K562 (cell line): ENCODE results near the gene SLIRP. TPM values are rescaled to one million over a fixed set of nuclear protein-coding genes. Genes with fewer than 3 reads are reported as not detected.

ENCODE experiments used
- ADNP ChIP-seq: fragments of 200-800 bp; sonication (Bioruptor generic); IDR thresholded peaks from 2 replicates; pipeline ENCODE4 v1.6.1; 2016; ENCODE audit warnings: missing genetic modification characterization, missing compliant biosample characterization
- E2F4 ChIP-seq: sonication (generic); formaldehyde crosslinking; IDR thresholded peaks from 2 replicates; pipeline ENCODE4 v1.8.0; 2022; ENCODE audit warnings: mild to moderate bottlenecking, low read depth, missing genetic modification reagents
- ETV6 ChIP-seq, 3 experiments: fragments of 150-350 bp in 1 of 3; sonication (generic) in 1 of 3; formaldehyde crosslinking in 1 of 3; IDR thresholded peaks; 2 replicates each; pipeline versions ENCODE4 v1.6.1 to v1.8.0; 2014 to 2022; ENCODE audit warnings: borderline replicate concordance in 2 of 3, low read depth in 2 of 3, antibody characterized with exemption in 1 of 3, low read length in 1 of 3, mild to moderate bottlenecking in 1 of 3, missing genetic modification reagents in 1 of 3
- HBP1 ChIP-seq: fragments of 450-650 bp; formaldehyde crosslinking; IDR thresholded peaks from 2 replicates; pipeline ENCODE4 v1.4.0; 2022; ENCODE audit warnings: missing genetic modification characterization
- HNRNPK ChIP-seq: fragments of 200-400 bp; formaldehyde crosslinking; IDR thresholded peaks from one replicate; pipeline ENCODE4 v1.6.1; 2018; ENCODE audit warnings: mild to moderate bottlenecking, low read depth, low read length; ENCODE audit not compliant: poor library complexity, severe bottlenecking
- KAT7 ChIP-seq: sonication (generic); formaldehyde crosslinking; IDR thresholded peaks from 2 replicates; pipeline ENCODE4 v1.8.0; 2022; ENCODE audit warnings: missing genetic modification reagents, mild to moderate bottlenecking, borderline replicate concordance
- LARP7 ChIP-seq: fragments of 450-650 bp; IDR thresholded peaks from 2 replicates; pipeline ENCODE4 v1.6.1; 2016
- MED1 ChIP-seq: sonication (generic); formaldehyde crosslinking; IDR thresholded peaks from 2 replicates; pipeline ENCODE4 v1.8.1; 2023; ENCODE audit warnings: missing genetic modification reagents, borderline replicate concordance
- NFXL1 ChIP-seq: fragments of 450-650 bp; formaldehyde crosslinking; IDR thresholded peaks from 2 replicates; pipeline ENCODE4 v1.4.0; 2021; ENCODE audit warnings: mild to moderate bottlenecking
- NR2C2 ChIP-seq, 2 experiments: fragments of 200-800 bp in 1 of 2; sonication (Bioruptor generic) in 1 of 2; sonication (generic) in 1 of 2; formaldehyde crosslinking in 1 of 2; IDR thresholded peaks; 2 replicates each; pipeline versions ENCODE4 v1.6.1 to v1.8.0; 2016 to 2022; ENCODE audit warnings: mild to moderate bottlenecking in 1 of 2, missing compliant biosample characterization in 1 of 2, missing genetic modification characterization in 1 of 2, missing genetic modification reagents in 1 of 2
- PATZ1 ChIP-seq: fragments of 250-450 bp; sonication (Bioruptor Pico); IDR thresholded peaks from 2 replicates; pipeline ENCODE4 v1.5.0; 2020; ENCODE audit warnings: mild to moderate bottlenecking, borderline replicate concordance
- POLR2B ChIP-seq: fragments of 450-650 bp; IDR thresholded peaks from 2 replicates; pipeline ENCODE4 v1.6.1; 2018; ENCODE audit warnings: low read depth; ENCODE audit not compliant: partially characterized antibody
- POLR2H ChIP-seq: IDR thresholded peaks from 2 replicates; pipeline ENCODE4 v1.6.1; 2016; ENCODE audit warnings: missing genetic modification characterization, low read depth, mild to moderate bottlenecking, control low read depth, missing compliant biosample characterization, moderate library complexity
- TCF15 ChIP-seq: fragments of 250-450 bp; sonication (Bioruptor Pico); IDR thresholded peaks from 2 replicates; pipeline ENCODE4 v1.8.0; 2022; ENCODE audit warnings: moderate library complexity, mild to moderate bottlenecking, inconsistent platforms
- ZKSCAN8 ChIP-seq: fragments of 200-800 bp; sonication (Bioruptor generic); IDR thresholded peaks from 2 replicates; pipeline ENCODE4 v1.6.1; 2016; ENCODE audit warnings: missing genetic modification characterization, missing compliant biosample characterization
- ZNF165 ChIP-seq: fragments of 250-450 bp; sonication (Bioruptor Pico); IDR thresholded peaks from 2 replicates; pipeline ENCODE4 v1.4.0; 2020; ENCODE audit warnings: borderline replicate concordance
- ZNF449 ChIP-seq: fragments of 250-450 bp; sonication (Bioruptor Pico); IDR thresholded peaks from 2 replicates; pipeline ENCODE4 v1.8.0; 2022; ENCODE audit warnings: moderate library complexity, mild to moderate bottlenecking, inconsistent platforms
- polyA plus RNA-seq, 8 experiments: library from polyadenylated mRNA; depleted of rRNA in 4 of 8; stranded (reverse) in 5 of 8; unstranded in 3 of 8; fragments of >200 nt; fragmentation: Nextera tagmentation in 2 of 8; fragmentation: Illumina TruSeq in 1 of 8; extraction: Ambion mirVana in 2 of 8; extraction: Trizol in 1 of 8; gene quantifications; 2 replicates each; pipeline versions ENCODE4 v1.2.1 to v1.2.3, GENCODE V29; 2011 to 2014; ENCODE audit warnings: inconsistent platforms in 1 of 8, missing spikeins in 1 of 8
- total RNA-seq, 7 experiments: library from RNA; depleted of rRNA in 6 of 7; stranded (reverse); fragments of >200 nt in 6 of 7; fragmentation: Illumina TruSeq in 2 of 7; extraction: Trizol in 2 of 7; gene quantifications; 2 replicates each; pipeline versions ENCODE4 v1.2.1 to v1.2.3, GENCODE V29; 2011 to 2021; ENCODE audit warnings: low replicate concordance in 1 of 7

Gene SLIRP
- total and polyA plus RNA-seq, 9 of the 15 experiments (the other 6 are each of a cell fraction or from before 2014, with no cell fraction given) = 251 to 1,905 (median 491) TPM

DNA sequence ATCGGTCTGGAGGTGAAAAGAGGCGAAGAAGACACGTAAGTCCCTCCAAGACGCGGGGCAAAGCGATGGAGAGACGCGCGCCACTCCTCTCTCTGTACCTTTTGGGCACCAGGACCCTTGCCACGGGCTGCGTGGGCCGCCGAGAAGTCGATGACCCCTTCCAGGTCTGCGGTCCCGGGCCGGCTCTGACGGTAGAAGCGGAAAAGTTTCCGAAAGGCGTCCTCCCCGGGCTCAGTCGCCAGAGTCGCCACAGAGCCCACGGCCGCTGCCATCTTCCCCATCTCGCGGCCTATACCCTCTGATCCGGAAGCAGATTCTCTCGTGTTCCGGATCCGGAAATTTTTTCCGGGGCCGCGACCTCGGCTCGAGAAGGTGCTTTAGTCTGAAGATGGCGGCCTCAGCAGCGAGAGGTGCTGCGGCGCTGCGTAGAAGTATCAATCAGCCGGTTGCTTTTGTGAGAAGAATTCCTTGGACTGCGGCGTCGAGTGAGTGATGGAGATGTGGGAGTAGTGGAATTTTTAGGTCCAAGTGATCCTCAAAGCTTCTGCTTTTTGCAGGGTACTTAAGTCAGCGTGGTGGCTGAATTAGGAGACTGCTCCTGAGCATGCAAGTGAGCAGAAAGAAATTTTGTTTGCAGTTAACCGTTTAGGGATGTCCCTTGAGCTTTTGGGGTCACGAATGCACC lies at the start of gene SLIRP, which contains the start of gene ALKBH1 (continued):
- TF ChIP-seq ZNF165 (CRISPR knock-in tag) (no peak), ZNF449 (no peak), MED1 (CRISPR knock-in tag) (no peak), POLR2B (peak; percentile 94), TCF15 (CRISPR knock-in tag) (no peak), ETV6 (IDR thresholded peaks at IDR 0.05; ENCODE audit: borderline replicate concordance in 1 of 2, low read depth in 2 of 2, low read length in 1 of 2) (no peak), ETV6 (CRISPR knock-in tag; IDR thresholded peaks at IDR 0.05; ENCODE audit: borderline replicate concordance) (no peak), E2F4 (CRISPR knock-in tag) (no peak), NR2C2 (CRISPR knock-in tag; IDR thresholded peaks at IDR 0.05) (peak; percentile 98), NR2C2 (tag; IDR thresholded peaks at IDR 0.05) (peak; percentile 100), HBP1 (CRISPR knock-in tag) (no peak), LARP7 (no peak), KAT7 (no peak), NFXL1 (no peak), HNRNPK (no peak), ADNP (tag) (no peak), PATZ1 (CRISPR knock-in tag) (no peak), POLR2H (peak; percentile 84), ZKSCAN8 (CRISPR knock-in tag) (no peak)
